ENCODE results near the gene SDR42E1. TPM values are rescaled to one million over a fixed set of nuclear protein-coding genes. Genes with fewer than 3 reads are reported as not detected.

SDR42E1 gene
- total RNA-seq, 6 donors from 2014 or later: 2.1 to 5.7 (median 4.1) TPM

GRCh38 chr16:82034981-82035612 lies 23.8 kb upstream of the SDR42E1 start, which contains the start of gene HSD17B2:
TSS of gene HSD17B2 (plus strand) at chr16:82035253. CDS start at chr16:82035425, 172 bp downstream.
- ATAC-seq (ENCODE audit: low FRiP score in 2 of 2): no peak
- no peaks in the 10 kb centered on the region for H3K4me1 ChIP-seq
- H3K9me3 ChIP-seq: no peaks in the 10 kb centered on the region
- no peak for DNase-seq
- H3K27me3 ChIP-seq: no peaks in the 10 kb centered on the region
- no peak within 1 kb of the TSS for H3K4me3 ChIP-seq
- no peak within 1 kb of the TSS for H3K27ac ChIP-seq
- no peaks in the 10 kb centered on the region for H3K36me3 ChIP-seq
- 66 to 70% methylated on average over 6 of the region's 6 CpGs for WGBS, 2 donors
- TF ChIP-seq POLR2AphosphoS5 (IDR thresholded peaks at IDR 0.05) (no peak), CTCF (IDR thresholded peaks at IDR 0.05) (no peak), POLR2A (IDR thresholded peaks at IDR 0.05) (no peak), EP300 (IDR thresholded peaks at IDR 0.05) (no peak)

GRCh38 chr16:82033683-82034300 lies 22.5 kb upstream of the SDR42E1 start:
- no peak for ATAC-seq (ENCODE audit: low FRiP score in 2 of 2)
- TF ChIP-seq POLR2A (IDR thresholded peaks at IDR 0.05): no peak
- no peak for TF ChIP-seq CTCF (IDR thresholded peaks at IDR 0.05)
- TF ChIP-seq EP300 (IDR thresholded peaks at IDR 0.05): no peak
- no peak for TF ChIP-seq POLR2AphosphoS5 (IDR thresholded peaks at IDR 0.05)

GRCh38 chr16:82033006-82033405 lies 21.7 kb upstream of the SDR42E1 start:
- Histone ChIP-seq H3K4me3 (no peak overlapping the region), H3K27ac (no peak overlapping the region), H3K27me3 (no peaks in the 10 kb centered on the region), H3K4me1 (no peaks in the 10 kb centered on the region), H3K36me3 (no peaks in the 10 kb centered on the region), H3K9me3 (no peaks in the 10 kb centered on the region)
- ATAC-seq (ENCODE audit: low FRiP score in 2 of 2): no peak
- TF ChIP-seq POLR2A (IDR thresholded peaks at IDR 0.05) (no peak), POLR2AphosphoS5 (IDR thresholded peaks at IDR 0.05) (no peak), EP300 (IDR thresholded peaks at IDR 0.05) (no peak), CTCF (IDR thresholded peaks at IDR 0.05) (no peak)
- peak in 1 of 2 donors; percentile 30 for DNase-seq
- whole genome bisulfite sequencing, 2 donors: 67 to 92% methylated on average over 5 to 6 of the region's 6 CpGs

More at GRCh38 chr16:82033683-82034300, 22.5 kb upstream of the SDR42E1 start:
- Histone ChIP-seq H3K36me3 (no peaks in the 10 kb centered on the region), H3K27ac (no peak overlapping the region), H3K27me3 (no peaks in the 10 kb centered on the region), H3K9me3 (no peaks in the 10 kb centered on the region), H3K4me1 (no peaks in the 10 kb centered on the region), H3K4me3 (no peak overlapping the region)
- peak in 1 of 2 donors; percentile 33 for DNase-seq
- WGBS, 2 donors: 63 to 67% methylated on average over 8 of the region's 8 CpGs

GRCh38 chr16:82031116-82032084 lies 20.1 kb upstream of the SDR42E1 start:
- TF ChIP-seq POLR2AphosphoS5 (IDR thresholded peaks at IDR 0.05) (no peak), CTCF (IDR thresholded peaks at IDR 0.05) (peak in 5 of 6 experiments; percentile 26 to 63 (median 57))
- no peak for DNase-seq
- ATAC-seq (ENCODE audit: low FRiP score in 2 of 2): no peak
- Histone ChIP-seq H3K27ac (no peak overlapping the region), H3K36me3 (no peaks in the 10 kb centered on the region), H3K9me3 (no peaks in the 10 kb centered on the region), H3K4me3 (no peak overlapping the region), H3K4me1 (no peaks in the 10 kb centered on the region), H3K27me3 (no peaks in the 10 kb centered on the region)
- 58 to 65% methylated on average over 13 of the region's 13 CpGs for WGBS, 2 donors
